ENCODE data around the gene PRR23C. TPM values are rescaled to one million over a fixed set of nuclear protein-coding genes. Genes with fewer than 3 reads are reported as not detected.

PRR23C gene
- total and polyA plus RNA-seq, 4 donors, result not detected

DNA sequence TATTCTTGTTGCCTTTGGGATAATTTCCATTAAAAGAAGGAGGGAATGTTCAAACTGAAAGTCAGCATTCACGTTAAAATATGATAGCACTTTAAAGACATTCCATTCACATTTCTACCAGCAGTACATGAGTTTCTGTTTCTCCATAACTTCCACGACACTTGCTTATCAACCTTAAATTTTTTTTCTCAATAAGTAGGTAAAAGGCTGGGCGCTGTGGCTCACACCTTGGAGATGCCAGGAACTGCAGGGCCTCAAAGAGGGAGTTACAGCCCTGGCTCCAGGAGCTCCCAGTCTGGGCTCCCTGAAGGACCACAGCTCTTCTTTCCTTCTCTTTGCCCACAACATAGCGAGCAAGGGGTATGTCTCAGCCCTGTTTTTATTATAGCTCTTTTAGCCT is 42.9 kb upstream of the PRR23C start:
- Histone ChIP-seq H3K36me3 (ENCODE audit: control insufficient read depth in 4 of 4, insufficient read depth in 4 of 4, low read length in 4 of 4) (no peaks in the 10 kb centered on the region), H3K27me3 (ENCODE audit: control insufficient read depth in 3 of 3, insufficient read depth in 3 of 3, low read length in 2 of 3) (no peaks in the 10 kb centered on the region), H3K9me3 (ENCODE audit: control insufficient read depth in 4 of 4, insufficient read depth in 3 of 4, low read length in 3 of 4) (peaks cover 0 to 5% (median 2%) of the 10 kb centered on the region in 4 donors), H3K4me3 (no peak overlapping the region), H3K9ac (ENCODE audit: insufficient read depth in 1 of 2, low read length in 2 of 2) (no peak overlapping the region), H3K4me1 (ENCODE audit: control insufficient read depth in 5 of 5, insufficient read depth in 5 of 5, low read length in 5 of 5) (no peaks in the 10 kb centered on the region), H3K27ac (ENCODE audit: low read depth in 1 of 2, low read length in 1 of 2) (no peak overlapping the region)
- TF ChIP-seq, protein P1, sequence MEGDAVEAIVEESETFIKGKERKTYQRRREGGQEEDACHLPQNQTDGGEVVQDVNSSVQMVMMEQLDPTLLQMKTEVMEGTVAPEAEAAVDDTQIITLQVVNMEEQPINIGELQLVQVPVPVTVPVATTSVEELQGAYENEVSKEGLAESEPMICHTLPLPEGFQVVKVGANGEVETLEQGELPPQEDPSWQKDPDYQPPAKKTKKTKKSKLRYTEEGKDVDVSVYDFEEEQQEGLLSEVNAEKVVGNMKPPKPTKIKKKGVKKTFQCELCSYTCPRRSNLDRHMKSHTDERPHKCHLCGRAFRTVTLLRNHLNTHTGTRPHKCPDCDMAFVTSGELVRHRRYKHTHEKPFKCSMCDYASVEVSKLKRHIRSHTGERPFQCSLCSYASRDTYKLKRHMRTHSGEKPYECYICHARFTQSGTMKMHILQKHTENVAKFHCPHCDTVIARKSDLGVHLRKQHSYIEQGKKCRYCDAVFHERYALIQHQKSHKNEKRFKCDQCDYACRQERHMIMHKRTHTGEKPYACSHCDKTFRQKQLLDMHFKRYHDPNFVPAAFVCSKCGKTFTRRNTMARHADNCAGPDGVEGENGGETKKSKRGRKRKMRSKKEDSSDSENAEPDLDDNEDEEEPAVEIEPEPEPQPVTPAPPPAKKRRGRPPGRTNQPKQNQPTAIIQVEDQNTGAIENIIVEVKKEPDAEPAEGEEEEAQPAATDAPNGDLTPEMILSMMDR (IDR thresholded peaks at IDR 0.05; ENCODE audit: control extremely low read depth, extremely low read depth), result no peak
- no peak for ATAC-seq (ENCODE audit: insufficient read depth, low FRiP score)
- DNase-seq, result no peak
- 59 to 83% methylated on average over 4 of the region's 4 CpGs for WGBS, 2 donors

GRCh38 chr3:139084176-139084575 is 39.5 kb upstream of the PRR23C start:
- H3K27me3 ChIP-seq (ENCODE audit: control insufficient read depth in 3 of 3, insufficient read depth in 3 of 3, low read length in 2 of 3), result peaks cover 0 to 3% (median 0%) of the 10 kb centered on the region in 3 donors
- no peaks in the 10 kb centered on the region for H3K36me3 ChIP-seq (ENCODE audit: control insufficient read depth in 4 of 4, insufficient read depth in 4 of 4, low read length in 4 of 4)
- DNase-seq (no peak), ATAC-seq (ENCODE audit: insufficient read depth, low FRiP score) (no peak)
- no peak overlapping the region for H3K27ac ChIP-seq (ENCODE audit: low read depth in 1 of 2, low read length in 1 of 2)
- TF ChIP-seq, protein P1 (IDR thresholded peaks at IDR 0.05; ENCODE audit: control extremely low read depth, extremely low read depth), result no peak
- H3K4me3 ChIP-seq, result no peak overlapping the region
- no peaks in the 10 kb centered on the region for H3K4me1 ChIP-seq (ENCODE audit: control insufficient read depth in 5 of 5, insufficient read depth in 5 of 5, low read length in 5 of 5)
- peaks cover 0 to 5% (median 2%) of the 10 kb centered on the region in 4 donors for H3K9me3 ChIP-seq (ENCODE audit: control insufficient read depth in 4 of 4, insufficient read depth in 3 of 4, low read length in 3 of 4)
- H3K9ac ChIP-seq (ENCODE audit: insufficient read depth in 1 of 2, low read length in 2 of 2), result no peak overlapping the region

GRCh38 chr3:139074565-139075115 is 29.9 kb upstream of the PRR23C start:
- Histone ChIP-seq H3K27me3 (ENCODE audit: control insufficient read depth in 3 of 3, insufficient read depth in 3 of 3, low read length in 2 of 3) (no peaks in the 10 kb centered on the region), H3K4me3 (no peak overlapping the region), H3K27ac (ENCODE audit: low read depth in 1 of 2, low read length in 1 of 2) (no peak overlapping the region), H3K9me3 (ENCODE audit: control insufficient read depth in 4 of 4, insufficient read depth in 3 of 4, low read length in 3 of 4) (peaks cover 0 to 17% (median 7%) of the 10 kb centered on the region in 4 donors), H3K4me1 (ENCODE audit: control insufficient read depth in 5 of 5, insufficient read depth in 5 of 5, low read length in 5 of 5) (no peaks in the 10 kb centered on the region), H3K36me3 (ENCODE audit: control insufficient read depth in 4 of 4, insufficient read depth in 4 of 4, low read length in 4 of 4) (no peaks in the 10 kb centered on the region), H3K9ac (ENCODE audit: insufficient read depth in 1 of 2, low read length in 2 of 2) (no peak overlapping the region)
- DNase-seq (no peak), ATAC-seq (ENCODE audit: insufficient read depth, low FRiP score) (no peak)
- 80 to 86% methylated on average over 2 of the region's 2 CpGs for WGBS, 2 donors
- TF ChIP-seq, protein P1 (IDR thresholded peaks at IDR 0.05; ENCODE audit: control extremely low read depth, extremely low read depth), result no peak

DNA sequence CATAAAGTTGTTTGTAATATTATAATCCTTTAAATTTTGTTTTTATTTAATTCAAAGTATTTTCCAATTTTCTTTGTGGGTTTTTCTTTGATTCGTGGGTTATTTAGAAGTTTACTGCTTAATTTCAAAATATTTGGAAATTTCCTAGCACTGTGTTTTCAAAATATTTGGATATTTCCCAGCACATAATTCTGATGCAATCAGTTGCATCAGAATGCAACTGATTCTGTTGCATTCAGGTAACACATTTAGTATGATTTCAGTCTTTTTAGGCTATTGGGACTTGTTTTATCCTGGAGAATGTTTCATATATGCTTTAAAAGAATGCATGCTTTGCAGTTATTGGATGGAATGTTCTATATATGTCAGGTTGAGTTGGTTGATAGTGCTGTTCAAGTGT is 18.2 kb upstream of the PRR23C start:
- H3K27me3 ChIP-seq (ENCODE audit: control insufficient read depth in 3 of 3, insufficient read depth in 3 of 3, low read length in 2 of 3), result no peaks in the 10 kb centered on the region
- WGBS, 2 donors, result 16 to 33% methylated on average over 1 of the region's 1 CpG
- H3K9me3 ChIP-seq (ENCODE audit: control insufficient read depth in 4 of 4, insufficient read depth in 3 of 4, low read length in 3 of 4), result no peaks in the 10 kb centered on the region
- TF ChIP-seq, protein P1 (IDR thresholded peaks at IDR 0.05; ENCODE audit: control extremely low read depth, extremely low read depth), result no peak
- no peak overlapping the region for H3K9ac ChIP-seq (ENCODE audit: insufficient read depth in 1 of 2, low read length in 2 of 2)
- H3K36me3 ChIP-seq (ENCODE audit: control insufficient read depth in 4 of 4, insufficient read depth in 4 of 4, low read length in 4 of 4), result no peaks in the 10 kb centered on the region
- ATAC-seq (ENCODE audit: insufficient read depth, low FRiP score) (no peak), DNase-seq (no peak)
- no peak overlapping the region for H3K4me3 ChIP-seq
- H3K27ac ChIP-seq (ENCODE audit: low read depth in 1 of 2, low read length in 1 of 2), result no peak overlapping the region
- H3K4me1 ChIP-seq (ENCODE audit: control insufficient read depth in 5 of 5, insufficient read depth in 5 of 5, low read length in 5 of 5), result no peaks in the 10 kb centered on the region
